Fibroblast of peridontal ligament (primary cell): Measurements from ENCODE around the gene RBM38.

ENCODE experiments used
- DNase-seq: peaks from one replicate; pipeline ENCODE4 v3.0.0-alpha.2; 2010; ENCODE audit errors: extremely low read depth

The RBM38 gene

DNA sequence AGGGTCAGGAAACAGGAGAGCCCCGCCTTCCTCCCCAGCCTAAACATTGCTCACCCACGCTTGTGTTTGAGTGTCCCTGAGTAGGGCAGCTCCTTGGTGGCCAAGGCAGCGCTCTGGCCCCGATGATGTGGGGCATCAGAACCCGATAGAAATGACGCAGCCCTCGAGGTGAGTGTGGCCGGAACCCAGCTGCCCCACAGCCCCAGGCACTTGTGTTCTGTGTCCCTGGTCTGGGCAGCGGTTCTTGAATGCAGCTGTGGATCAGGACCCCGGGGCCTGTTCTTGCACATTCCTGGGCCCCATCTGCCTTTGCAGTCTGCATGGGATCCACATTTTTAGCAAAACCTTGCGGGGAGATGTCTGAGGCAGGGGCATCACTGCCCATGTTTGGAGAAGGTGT, 12.8 kb downstream of the RBM38 start:
- no peak for DNase-seq

- DNase-seq, result no peak
Measured at GRCh38 chr20:57404419-57405072, 13.3 kb downstream of the RBM38 start.

DNA sequence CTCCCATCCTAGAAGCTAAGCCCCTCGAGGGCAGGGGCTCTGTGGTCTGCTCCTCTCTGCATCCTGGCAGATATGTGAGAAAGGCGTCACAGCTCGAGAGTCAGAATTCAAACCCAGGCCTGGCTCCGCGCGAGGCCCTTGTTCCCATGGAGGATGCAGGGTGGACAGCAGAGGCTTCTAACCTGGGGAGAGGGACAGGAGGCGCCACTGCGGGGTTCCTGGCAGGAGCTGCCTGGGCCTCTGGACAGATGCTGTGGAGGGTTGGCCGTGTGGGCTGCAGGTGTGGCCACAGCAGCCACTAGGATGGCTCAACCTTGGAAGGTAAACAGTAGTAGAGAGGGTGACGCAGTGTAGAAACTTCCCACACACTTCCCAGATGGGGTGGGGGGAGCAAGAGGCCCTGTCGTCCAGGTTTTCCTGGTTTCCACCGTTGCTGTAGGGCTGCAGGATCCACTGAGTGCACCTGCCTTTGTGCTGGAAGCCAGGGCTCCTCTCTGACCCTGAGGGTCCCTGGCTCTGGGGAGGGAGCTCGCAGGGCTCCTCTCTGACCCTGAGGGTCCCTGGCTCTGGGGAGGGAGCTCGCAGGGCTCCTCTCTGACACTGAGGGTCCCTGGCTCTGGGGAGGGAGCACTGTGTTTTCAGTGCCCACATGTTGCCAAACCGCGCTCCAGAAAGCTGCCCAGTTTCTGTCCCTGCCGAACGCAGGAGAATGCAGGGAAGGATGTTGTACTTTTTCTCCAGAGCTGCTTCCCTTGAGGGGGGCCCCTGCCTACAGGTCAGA, 14.2 kb downstream of the RBM38 start:
- no peak for DNase-seq

GRCh38 chr20:57407541-57407956, 16.4 kb downstream of the RBM38 start:
- no peak for DNase-seq

DNA sequence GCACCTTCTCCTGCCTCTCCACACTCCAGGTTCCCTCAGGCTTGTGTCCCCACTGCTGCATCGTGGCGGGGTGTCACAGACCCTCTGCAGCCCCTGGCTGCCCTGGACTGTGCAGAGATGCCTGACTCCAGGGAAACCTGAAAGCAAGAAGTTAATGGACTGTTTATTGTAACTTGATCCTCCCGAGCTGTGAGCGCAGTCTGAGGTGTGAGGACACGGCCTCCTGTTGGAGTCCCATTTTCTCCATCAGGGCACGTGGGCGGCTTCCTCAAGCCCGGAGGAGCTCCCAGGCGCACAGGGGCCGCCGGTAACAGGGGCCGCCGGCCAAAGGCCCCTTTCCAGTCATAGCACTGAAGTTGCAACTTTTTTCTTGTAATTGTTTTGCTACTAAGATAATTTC, 16.9 kb downstream of the RBM38 start:
- DNase-seq, result no peak

DNA sequence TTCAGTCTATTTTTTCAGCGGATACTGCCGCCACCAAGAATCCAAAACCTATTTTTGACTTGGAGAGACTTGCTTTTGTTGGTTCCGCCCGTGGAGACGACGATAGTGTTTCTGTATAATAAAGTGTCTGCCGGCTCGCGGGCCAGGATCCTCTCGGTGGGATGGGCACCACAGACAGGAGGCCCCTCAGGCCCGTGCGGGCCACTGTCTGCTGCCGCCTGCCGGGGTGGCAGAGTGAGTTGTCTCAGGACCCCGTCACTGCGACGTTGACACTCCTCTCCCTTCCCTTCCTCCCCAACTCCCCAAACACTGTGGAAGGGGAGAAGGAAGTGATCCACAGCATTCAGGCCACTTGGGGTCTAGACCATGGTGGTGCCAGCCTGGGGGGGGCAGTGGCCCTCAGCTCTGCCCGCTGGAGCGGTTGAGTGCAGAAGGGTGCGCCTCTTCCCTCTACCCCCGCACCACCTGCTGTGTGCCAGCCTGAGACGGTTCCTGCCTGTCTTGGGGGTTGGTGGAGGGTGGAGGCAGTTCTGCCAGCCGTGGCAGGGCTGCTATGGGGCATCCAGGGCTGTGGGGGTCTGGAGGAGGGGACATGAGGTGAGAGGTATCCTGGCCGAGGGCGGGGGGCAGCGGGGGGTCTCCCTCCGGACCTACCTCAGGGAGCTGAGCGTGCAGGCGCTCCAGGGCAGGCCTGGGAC, 17.5 kb downstream of the RBM38 start:
- DNase-seq, result no peak

DNA sequence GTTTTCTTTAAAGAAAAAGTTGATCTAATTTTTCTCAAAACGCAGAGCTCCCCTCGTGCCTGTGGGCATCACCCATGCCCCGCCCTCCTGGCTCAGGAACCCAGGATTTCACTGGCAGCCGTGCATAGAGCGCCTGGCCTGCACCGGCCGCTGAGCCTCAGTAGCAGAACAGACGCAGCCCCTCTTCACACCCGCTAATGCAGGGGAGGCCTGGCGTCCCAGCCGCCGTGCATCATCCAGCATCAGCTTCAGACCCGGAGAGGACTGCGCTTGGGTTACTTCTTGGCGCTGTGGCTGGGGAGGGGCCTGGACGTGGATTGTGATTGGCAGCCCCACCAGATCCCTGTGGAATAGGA, 18.1 kb downstream of the RBM38 start:
- DNase-seq, result no peak

- no peak for DNase-seq
Measured at GRCh38 chr20:57409672-57410397, 18.6 kb downstream of the RBM38 start.

DNA sequence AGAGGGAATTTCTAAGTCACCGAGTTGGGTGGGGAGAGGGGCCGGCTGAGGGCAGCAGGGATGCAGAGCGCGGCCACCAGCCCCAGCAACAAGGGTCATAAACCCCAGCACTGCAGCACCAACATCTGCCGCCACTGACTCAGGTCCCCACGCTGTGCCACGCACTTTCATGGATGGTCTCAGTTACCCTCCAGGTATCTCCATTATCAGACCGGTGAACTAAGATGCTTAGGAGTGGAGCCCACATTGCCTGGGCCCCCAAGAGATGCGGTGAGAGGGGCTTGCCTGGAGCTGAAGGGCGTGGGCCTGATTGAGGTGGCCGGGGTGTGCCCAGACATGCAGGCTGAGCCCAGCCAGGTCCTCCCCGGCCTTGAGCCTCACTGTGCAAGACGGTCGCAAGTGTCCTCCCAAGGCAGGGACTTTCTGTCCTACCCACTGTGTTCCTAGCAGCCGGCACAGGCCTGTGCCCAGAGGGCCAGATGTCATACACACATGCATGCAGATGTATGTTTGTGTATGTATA, 19.3 kb downstream of the RBM38 start:
- DNase-seq, result no peak

DNA sequence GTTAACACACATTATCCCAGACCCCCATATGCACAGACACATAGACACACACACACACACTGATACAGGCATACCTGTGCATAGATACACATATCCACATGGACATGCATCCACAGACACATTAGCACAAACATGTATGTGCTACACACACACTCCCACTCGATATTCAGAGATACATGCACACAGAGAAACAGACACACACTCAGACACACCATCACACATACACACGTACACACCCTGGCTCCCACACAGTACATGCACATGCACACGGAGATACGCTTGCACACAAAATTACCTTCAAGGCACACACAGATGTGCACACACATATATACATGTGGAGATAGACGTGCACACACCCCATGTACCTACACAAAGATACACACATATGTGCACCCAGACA, 19.7 kb downstream of the RBM38 start:
- DNase-seq, result no peak

- DNase-seq, result no peak
Measured at GRCh38 chr20:57411406-57412283, 20.4 kb downstream of the RBM38 start.

DNA sequence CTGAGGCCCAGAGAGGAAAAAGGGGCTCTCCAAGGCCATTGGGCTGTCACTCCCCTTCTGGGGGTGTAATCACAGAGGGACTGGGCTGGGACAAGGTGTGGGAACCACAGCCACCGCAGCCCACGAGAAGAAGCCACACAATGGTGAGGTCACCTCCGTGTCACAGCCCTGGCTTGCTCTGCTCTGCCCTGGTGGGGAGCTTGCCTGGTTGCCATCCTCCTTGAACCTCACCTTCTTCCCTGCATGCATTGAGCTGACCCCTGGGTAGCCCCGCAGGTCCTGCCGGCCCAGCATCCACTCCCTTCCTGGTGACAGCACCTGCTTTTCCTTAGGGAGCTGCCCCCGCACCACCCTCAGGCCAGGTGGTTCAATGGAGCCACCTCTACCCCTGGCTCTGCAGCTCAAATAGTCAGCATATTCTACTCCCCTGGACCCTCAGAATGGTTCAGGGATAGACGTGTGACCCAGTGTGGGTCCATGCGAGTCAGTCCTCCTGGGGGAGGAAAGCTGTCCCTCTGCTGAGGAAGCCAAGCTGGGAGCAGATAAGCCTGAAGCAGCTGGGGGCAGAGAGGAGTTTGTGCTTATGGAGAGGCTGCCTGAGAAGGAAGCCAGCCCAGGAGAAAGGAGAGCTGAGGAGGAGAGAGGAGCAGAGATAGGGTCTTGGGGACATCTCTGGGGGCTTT, 21.3 kb downstream of the RBM38 start:
- no peak for DNase-seq

- no peak for DNase-seq
Measured at GRCh38 chr20:57413986-57414385, 22.8 kb downstream of the RBM38 start.

DNA sequence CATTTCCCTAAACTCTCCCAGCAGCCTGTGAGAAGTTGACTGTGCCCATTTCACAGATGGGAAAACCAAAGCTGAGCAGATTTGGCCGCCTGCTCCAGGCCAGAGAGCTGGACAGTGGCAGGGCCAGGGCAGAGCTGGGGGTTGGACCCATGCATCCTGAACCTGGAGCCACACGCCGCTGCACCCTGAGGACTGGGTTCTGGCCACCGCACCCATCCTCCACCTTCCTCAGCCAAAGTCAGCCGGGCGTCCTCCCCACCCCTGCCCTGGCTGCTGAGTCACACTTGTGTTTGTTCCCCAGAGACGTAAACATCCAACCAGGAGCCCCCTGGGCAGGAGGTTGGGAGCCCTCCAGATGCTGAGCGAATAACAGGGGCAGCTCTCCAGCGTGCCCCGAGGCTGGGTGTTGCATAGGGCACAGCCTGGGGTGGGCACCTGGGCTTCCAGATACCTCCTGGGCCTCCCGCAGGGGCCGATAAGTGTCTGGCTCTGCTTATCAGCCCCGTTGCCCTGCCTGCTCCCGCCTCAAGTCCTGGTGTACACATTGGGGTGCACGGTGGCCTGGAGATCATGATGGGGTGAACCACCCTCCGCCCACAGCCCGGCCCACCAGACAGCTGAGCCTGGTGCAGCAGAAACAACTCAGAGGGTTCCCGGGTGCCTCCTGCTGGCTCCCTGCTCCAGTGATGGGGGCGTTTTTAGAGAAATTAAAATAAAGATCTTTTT, 23.8 kb downstream of the RBM38 start:
- peak; percentile 26 for DNase-seq

DNA sequence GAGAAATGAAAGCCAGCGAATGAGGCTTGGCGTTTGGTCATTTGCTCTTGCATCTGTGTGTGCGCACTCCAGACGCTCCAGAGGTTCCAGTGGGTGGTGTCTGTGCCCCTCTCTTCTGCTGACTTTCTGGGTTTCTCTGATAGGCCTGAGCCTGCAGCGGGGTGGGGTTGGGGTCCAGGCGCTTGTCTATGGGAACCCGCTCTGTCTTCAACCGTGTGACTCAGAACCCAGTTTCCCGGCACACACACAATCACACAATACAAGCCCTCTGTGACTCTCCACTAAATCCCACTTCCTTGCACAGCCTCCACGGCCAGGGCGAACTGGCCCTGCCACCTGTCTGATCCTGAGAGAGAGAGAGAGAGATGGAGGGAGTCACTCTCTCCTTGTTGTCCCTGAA, 24.6 kb downstream of the RBM38 start:
- DNase-seq, result no peak

- no peak for DNase-seq
Measured at GRCh38 chr20:57416296-57417022, 25.3 kb downstream of the RBM38 start.

- no peak for DNase-seq
Measured at GRCh38 chr20:57417051-57417689, 26.0 kb downstream of the RBM38 start.
